HG03558 (cell line): Measurements from ENCODE around the gene NIN.
A peak's percentile ranks its signal among the peaks of the same experiment; 100 is the strongest.

Experiments
- ATAC-seq: cut with Tn5 transposase; IDR thresholded peaks from one replicate; pipeline ENCODE4 v1.9.1; 2021; ENCODE audit warnings: moderate number of reproducible peaks; ENCODE audit not compliant: unreplicated experiment; ENCODE audit errors: extremely low read depth

Gene NIN

DNA sequence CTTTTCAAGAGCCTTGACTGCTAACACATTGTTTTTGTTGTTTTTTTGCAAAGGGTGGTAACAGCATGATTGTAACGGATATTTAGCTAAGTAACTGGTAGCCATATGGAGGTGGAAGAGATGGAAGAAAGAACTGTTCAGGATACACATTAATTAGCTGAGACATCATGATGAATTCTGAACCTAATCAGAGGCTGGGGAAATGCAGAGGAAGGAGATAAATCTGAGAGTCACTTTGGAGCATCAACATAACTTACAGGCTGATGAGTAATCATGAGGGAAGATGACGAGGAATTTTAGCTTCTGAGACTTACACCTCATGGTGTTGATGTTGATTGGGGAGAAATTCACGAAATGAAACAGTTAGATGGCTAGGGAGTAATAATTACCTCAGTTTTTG lies 62.3 kb downstream of the NIN start:
- no peak for ATAC-seq

DNA sequence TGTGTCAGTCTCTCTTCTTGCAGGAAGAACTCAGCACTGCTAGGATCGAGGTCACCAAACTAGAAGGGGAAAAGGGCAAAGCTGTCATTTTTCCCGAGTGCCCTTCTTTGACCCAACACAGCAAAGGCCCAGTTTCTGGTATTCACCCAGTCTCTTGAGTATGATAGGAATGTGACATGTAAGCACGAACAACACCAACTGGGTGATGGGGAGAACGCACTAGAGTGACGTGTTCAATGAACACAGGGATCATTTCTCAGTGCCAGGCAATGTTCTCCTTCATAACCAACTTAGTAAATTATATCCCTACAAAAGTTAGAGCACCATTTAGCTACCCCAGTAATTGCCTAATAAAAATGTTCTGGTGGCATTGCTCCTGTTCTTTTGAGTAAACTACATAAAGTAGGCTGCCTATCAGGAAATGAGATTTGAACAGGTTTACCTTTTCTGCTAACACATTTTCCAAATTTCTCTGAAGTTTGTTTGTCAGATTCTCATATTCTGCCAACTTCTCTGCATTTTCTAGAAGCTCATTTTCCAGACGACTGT lies 64.5 kb downstream of the NIN start:
- ATAC-seq, result no peak

GRCh38 chr14:50763382-50764007 lies 67.5 kb downstream of the NIN start:
- ATAC-seq, result no peak

DNA sequence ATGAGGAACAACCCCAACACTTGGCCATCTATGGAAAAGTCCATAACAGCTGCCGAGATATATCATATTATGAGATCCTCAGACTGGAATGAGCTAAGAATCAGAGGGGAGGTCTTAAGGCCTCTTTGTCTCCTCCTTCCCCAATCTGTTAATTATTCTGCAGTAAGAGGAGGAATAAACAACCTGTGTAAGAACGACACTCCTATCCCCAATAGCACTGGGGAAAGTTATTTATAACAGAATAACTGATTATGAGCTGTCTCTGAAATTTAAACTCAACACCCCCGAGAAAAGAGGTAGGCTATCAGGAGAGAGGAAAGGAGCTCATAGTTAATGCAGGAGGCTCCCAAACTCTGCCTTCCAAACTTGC lies 68.0 kb downstream of the NIN start:
- no peak for ATAC-seq

- peak; percentile 60 for ATAC-seq
Observed at GRCh38 chr14:50762001-50762930, 68.7 kb downstream of the NIN start.

GRCh38 chr14:50759800-50760543 lies 71.0 kb downstream of the NIN start:
- no peak for ATAC-seq

- no peak for ATAC-seq
Observed at GRCh38 chr14:50758945-50759344, 72.0 kb downstream of the NIN start.

DNA sequence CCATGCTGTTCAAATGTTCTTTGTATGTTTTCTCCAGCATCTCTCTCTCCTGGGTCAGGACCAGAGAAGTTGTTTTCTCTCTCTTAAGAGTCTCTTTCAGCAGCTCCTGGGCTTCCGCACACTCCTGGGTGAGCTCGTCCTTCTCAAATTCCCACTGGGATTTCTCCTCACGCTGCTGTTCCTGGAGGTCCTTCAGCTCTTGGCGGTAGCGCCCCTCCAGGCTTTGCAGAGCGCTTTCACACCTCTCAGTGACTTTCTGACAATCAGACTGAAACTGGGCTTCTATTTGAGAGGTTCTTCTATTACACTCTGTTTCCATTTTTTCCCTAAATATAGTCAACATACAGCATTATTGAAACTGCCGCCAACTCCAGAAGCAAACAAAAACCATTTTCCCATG lies 72.7 kb downstream of the NIN start:
- ATAC-seq, result no peak

DNA sequence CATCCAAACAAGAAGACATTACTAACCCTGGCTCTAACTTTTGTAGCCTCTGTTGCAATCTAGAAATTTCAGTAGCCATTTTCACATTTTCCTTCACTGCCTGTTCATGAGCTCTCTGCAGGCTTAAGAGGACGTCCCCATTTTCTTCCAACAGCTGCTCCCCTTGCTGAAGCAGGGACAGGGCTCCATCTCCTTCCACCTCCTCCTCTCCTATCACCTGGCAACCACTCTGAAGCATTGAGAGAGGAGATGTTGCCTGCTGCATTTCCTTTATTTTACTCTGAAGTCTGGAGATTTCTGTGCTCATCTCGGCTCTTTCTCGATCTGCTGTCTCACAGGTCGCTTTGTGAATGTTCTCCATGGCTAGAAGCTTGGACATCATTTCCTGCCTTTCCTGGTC lies 73.3 kb downstream of the NIN start:
- ATAC-seq, result no peak

- no peak for ATAC-seq
Observed at GRCh38 chr14:50756300-50756699, 74.7 kb downstream of the NIN start.

- no peak for ATAC-seq
Observed at GRCh38 chr14:50750323-50750722, 80.6 kb downstream of the NIN start.

DNA sequence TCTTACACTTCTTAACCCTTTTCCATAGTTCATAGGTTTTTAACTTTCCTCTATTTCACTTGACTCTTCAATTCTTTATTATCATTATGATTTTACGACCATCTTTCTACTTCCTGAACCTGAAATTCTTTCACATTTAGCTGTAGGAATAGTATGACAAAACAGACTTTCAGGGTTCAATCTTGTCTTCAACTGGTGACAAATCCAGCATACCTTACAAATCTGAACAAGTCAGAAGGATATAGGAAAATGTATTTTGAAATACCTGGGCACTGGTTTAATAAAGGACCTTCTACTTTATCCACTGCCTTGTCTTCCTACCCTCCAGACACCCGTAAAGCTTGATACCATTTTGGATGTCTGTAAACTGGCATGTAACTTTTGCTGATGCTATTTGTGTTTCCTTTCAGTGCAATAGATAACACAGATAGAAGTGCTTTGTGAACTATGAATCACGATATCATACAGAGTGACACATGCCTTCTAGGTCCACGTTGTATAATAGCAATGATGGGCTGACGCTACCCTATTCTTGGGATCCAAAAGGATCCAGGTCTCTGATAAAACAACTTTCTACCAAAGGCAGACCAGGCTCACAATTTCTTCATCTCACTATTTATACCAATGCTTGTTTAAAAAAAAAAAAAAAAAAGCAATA lies 85.4 kb downstream of the NIN start:
- no peak for ATAC-seq

DNA sequence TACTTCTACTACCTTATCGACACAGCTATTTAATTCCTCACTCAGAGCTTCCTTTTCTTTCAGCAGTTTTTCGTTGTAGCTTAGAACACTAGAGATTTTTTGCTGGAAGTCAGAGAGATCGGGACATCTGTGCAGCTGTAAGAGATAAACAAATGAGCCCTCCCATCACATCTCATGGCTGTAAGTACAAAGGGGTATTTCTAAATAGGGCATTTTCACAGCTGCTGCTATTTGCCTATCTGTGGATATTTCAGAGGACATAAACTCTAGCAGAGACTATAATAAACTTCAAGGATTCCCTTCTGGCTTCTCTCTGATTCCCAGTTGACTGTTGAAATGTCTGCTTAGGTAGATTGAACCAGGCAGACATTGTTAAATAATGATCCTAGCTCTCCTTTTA lies 86.7 kb downstream of the NIN start:
- no peak for ATAC-seq

GRCh38 chr14:50741567-50741966 lies 89.4 kb downstream of the NIN start:
- no peak for ATAC-seq

DNA sequence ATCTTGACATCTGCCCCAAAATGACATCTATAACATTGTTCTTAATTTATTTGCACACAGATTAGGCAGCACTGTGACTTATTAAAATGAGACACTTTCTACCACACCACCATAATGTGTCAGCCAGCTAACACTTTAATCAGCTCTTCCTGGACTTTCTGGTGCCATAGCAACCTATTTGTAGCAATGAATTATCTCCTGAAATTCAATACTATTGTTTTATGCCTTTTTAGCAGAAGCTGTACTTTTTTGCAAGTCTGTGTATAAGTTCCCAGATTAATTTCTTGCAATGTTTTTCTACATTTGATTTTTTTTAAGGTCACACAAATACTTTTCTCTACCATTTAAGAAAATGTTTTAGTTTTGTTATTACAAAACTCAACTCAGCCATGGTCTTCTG lies 90.1 kb downstream of the NIN start:
- no peak for ATAC-seq

DNA sequence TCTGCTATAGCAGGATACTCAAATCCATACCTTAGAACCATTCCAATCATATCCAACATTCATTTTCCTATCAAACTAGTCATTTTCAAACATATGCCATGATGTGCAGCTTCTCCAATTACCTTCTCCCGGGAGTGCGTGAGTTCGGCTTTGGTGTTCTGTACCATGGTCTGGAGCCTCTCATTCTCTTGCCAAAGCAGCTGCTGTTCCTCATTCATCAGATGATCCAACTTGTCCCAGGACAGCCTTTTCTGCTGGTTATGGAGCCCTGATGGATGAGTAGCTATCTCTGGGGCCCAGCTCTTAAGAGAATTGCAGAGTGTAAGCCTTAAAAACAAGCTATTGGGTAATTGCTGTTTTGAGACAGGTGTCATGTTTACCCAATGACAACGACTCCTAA lies 91.8 kb downstream of the NIN start:
- no peak for ATAC-seq

DNA sequence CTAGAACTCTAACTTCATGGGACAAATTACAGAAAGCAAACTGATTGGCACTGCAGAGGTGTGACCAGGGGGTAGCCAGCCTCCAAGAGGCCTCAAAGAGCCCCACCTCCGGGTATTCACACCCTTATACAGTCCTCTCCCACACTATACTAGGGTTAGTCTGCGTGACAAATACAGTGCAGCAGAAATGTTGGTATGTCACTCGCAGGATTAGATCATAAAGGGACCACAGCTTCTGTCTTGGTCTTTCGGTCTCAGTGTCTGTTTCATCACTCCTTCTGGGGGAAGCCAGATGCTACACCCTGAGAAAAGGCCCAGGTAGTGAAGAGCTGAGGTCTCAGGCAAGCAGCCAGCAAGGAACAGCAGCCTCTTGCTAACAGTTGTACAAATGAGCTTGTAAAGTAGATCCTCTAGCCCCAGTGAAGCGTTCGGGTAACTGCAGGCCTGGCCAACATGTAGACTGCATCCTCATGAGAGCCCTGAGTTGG lies 94.0 kb downstream of the NIN start:
- peak; percentile 70 for ATAC-seq

DNA sequence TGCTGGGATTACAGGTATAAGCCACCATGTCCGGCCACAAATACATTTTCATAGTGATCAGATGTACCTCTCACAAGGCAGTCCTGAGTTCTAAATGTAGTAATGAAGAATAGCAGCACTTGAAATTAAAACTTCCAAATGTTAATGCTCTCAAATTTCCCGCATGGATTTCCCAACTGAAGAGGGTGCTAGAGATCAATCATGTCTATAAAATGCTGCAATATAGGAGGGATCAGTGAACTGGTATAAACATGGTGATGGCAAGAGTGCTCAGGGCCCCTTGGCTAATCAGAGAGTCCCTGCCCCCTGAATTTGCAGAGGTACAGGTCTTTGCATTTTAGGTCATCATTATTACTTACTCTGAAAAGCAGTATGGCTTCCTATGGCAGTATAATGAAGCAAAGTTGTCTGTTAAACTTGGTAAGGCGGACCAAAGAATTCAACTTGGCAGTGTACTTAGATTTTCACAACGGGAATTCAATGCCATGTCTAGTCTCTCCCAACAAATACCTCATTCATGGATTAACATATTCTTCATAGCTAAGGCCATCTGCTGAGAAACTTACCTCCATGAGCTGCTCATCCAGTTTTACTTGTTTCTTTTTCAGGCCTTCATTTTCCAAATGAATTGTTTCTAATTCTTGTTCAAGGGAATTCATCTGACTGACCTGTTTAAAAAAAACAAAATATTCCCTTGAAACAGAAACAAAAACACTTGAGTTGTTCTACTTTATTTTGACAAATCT lies 95.8 kb downstream of the NIN start:
- no peak for ATAC-seq

DNA sequence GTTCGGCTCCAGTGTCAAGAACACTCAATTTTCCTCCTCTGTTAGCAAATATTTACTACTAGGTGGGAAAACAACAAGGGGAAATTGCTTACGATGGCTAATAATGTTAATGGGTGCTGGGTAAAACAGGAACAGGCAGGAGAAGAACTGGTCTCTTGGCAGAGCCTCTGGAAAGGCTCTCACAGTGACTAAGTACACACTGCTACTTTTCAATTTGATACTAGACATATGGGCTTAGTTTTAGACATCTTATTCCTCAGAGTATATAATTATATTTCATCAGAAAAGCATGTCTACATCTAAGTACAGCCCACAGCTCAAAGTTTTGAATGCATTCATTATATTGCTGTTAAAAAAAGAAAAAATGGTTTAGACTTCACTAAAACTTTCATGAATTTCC lies 97.5 kb downstream of the NIN start:
- no peak for ATAC-seq

DNA sequence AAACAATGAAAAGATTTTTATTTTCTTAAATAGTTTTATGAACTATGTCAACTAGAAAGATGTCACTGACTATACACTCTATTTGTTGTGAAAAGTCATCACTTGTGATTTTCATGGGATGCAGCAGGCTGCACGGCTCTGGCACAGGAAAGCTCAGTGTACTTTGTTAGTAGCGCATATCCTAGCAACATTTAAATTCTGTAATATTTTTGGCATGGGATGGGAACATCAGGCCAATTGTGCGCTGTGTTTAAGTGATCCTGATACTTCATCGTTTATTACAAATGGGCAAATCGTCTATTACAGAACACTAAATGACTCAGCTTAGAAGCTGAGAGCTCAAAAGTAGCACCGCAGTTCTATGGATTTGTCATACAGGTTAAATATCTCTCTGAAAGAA lies 102.1 kb downstream of the NIN start:
- no peak for ATAC-seq
